GM10266 (cell line): ENCODE measurements around the gene PCSK6.

Experiments used
- DNase-seq: peaks from one replicate; pipeline ENCODE4 v3.0.0; 2012; ENCODE audit errors: extremely low spot score
- TF ChIP-seq, protein P1 (sequence below): IDR thresholded peaks from 2 replicates; pipeline ENCODE4 v1.5.1; 2012; ENCODE audit warnings: mild to moderate bottlenecking, low read depth; ENCODE audit not compliant: control insufficient read depth, insufficient read depth; ENCODE audit errors: missing control alignments

PCSK6 gene

DNA sequence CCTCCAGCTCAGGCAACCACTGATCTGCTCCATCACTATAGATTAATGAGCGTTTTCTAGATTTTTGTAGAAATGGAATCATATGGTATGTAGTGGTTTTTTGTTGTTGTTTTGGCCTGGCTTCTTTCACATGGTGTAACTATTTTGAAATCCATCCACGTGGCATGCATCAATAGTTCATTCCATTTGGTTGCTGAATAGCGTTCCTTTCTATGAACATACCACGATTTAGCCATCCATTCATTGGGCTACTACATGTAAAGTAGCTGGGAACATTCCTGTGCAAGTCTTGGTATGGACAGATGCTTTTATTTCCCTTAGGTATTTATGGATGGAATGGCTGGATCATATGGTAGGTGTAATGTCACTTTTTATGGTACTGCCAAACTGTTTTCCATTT, 227.0 kb downstream of the PCSK6 start:
- no peak for DNase-seq
- TF ChIP-seq, protein P1, sequence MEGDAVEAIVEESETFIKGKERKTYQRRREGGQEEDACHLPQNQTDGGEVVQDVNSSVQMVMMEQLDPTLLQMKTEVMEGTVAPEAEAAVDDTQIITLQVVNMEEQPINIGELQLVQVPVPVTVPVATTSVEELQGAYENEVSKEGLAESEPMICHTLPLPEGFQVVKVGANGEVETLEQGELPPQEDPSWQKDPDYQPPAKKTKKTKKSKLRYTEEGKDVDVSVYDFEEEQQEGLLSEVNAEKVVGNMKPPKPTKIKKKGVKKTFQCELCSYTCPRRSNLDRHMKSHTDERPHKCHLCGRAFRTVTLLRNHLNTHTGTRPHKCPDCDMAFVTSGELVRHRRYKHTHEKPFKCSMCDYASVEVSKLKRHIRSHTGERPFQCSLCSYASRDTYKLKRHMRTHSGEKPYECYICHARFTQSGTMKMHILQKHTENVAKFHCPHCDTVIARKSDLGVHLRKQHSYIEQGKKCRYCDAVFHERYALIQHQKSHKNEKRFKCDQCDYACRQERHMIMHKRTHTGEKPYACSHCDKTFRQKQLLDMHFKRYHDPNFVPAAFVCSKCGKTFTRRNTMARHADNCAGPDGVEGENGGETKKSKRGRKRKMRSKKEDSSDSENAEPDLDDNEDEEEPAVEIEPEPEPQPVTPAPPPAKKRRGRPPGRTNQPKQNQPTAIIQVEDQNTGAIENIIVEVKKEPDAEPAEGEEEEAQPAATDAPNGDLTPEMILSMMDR, result no peak

GRCh38 chr15:101258238-101259144, 231.0 kb downstream of the PCSK6 start:
- peak; percentile 55 for DNase-seq
- TF ChIP-seq, protein P1, result peak; percentile 89

DNA sequence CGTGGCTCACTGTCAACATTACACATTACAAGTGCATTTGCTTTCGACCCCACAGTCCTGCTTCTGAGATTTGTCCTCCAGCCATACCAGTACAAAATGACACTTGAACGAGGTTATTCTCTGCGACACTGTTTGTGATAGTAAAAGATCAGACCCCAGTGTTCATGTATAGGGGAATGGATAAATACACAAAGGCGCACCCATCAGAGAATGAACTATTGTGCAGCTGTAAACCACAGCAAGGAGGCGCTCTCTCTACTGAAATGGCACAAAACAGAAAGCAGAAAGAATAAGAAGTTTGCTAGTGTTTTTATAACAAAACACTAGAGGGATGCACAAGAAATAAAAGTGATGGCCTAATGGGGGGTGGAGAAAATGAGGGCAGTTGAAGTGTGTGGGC, 232.8 kb downstream of the PCSK6 start:
- no peak for DNase-seq
- TF ChIP-seq, protein P1, result peak; percentile 43

DNA sequence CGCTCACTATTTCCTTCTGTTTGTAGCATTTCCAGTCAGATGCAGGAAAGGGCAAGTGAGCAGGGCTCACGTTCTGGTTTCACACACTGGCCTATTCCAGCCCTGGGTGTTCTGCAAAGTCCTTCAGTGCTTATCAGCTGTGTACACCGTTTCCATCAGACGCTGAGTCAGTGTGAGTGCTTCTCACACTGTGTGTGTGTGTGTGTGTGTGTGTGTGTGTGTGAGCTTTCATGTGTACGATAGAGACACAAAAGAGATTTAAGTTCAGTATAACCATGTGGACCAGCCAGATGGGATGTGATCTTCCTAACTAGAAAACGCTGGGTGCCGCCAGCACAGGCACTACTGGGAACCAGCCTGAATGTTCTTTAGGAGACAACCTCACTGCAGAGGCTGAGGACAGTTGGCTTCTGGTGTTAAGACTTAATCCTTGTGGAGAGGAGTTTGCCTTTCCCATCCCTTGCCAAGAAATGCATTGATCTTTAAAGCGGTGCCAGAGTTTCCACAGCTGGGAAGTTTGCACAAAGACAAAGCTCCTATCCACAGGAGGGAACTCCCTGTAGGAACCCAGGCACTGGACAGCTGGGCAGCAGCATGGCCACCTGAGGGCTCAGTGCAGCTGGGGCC, 233.8 kb downstream of the PCSK6 start:
- DNase-seq, result no peak
- TF ChIP-seq, protein P1, result no peak

DNA sequence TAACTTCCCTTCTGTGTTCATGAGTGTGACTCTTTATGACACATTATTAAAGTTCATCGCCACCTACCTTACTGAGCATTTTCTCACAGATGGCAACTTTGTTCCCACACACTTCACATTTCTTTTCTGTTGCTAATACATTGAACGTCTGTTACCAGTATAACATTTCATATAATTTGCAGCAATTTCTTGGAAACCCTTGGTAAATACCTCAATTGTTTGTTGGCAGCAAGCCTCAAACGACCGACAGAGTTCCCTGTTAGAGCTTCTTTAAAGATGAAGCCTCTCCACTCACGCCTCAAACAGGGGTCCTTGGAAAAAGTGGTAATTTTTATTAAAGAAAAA, 234.5 kb downstream of the PCSK6 start:
- TF ChIP-seq, protein P1, result no peak

GRCh38 chr15:101254157-101255050, 235.1 kb downstream of the PCSK6 start:
- no peak for DNase-seq

More for the DNA sequence above, 234.5 kb downstream of the PCSK6 start:
- no peak for DNase-seq

More at GRCh38 chr15:101254157-101255050, 235.1 kb downstream of the PCSK6 start:
- TF ChIP-seq, protein P1, result no peak
